Endothelial cell of umbilical vein (primary cell): ENCODE measurements around the gene DENND5B. TPM values are rescaled to one million over a fixed set of nuclear protein-coding genes. Genes with fewer than 3 reads are reported as not detected.
"Not testable (repeated sequence)": the region's sequence is repeated elsewhere in the genome, so short reads cannot be mapped to it uniquely, and the experiment has no call there.

Source experiments
- BruUV-seq: library from RNA; stranded (reverse); fragments of 400-500 nt; replicated peaks from 2 replicates; lab custom pipeline; 2021; lab: Mats Ljungman, UMichigan
- CTCF ChIA-PET: fragments of 300-600, 350-600 bp; sonication (Branson Sonifier 250); formaldehyde crosslinking; loops from one replicate; lab custom pipeline; 2021; ENCODE audit warnings: antibody characterized with exemption, inconsistent platforms; lab: Charles Lee
- POLR2A ChIA-PET: fragments of 300-600, 350-600 bp; sonication (Branson Sonifier 250); formaldehyde crosslinking; loops from one replicate; lab custom pipeline; 2021; ENCODE audit warnings: antibody characterized with exemption, inconsistent platforms; lab: Charles Lee
- DNase-seq: peaks from one replicate; pipeline ENCODE4 v3.0.0-alpha.2; 2011; ENCODE audit warnings: low read depth, low spot score
- FAIRE-seq: peaks from 2 replicates; lab custom pipeline; 2011; peaks lifted over from hg19 to GRCh38; lab: Jason Lieb, UNC
- H2AFZ ChIP-seq: 2 replicates; pipeline ENCODE4 v1.6.0; 2012; ENCODE audit warnings: low read depth, low read length, control low read depth, inconsistent platforms
- H3K27ac ChIP-seq: 2 replicates; pipeline ENCODE4 v1.5.1; 2011; ENCODE audit warnings: low read depth, mild to moderate bottlenecking, control low read depth, low read length, moderate library complexity; ENCODE audit not compliant: insufficient read depth
- H3K27me3 ChIP-seq, 2 experiments: 2 replicates each; pipeline versions ENCODE4 v1.6.0 to v1.6.1; 2011; ENCODE audit warnings: low read length in 2 of 2, mixed read lengths in 1 of 2; ENCODE audit not compliant: control insufficient read depth in 2 of 2, insufficient read depth in 2 of 2
- H3K36me3 ChIP-seq, 2 experiments: 2 replicates in 1 of 2; 3 replicates in 1 of 2; pipeline ENCODE4 v1.5.1; 2011; ENCODE audit warnings: low read length in 2 of 2, mild to moderate bottlenecking in 1 of 2, moderate library complexity in 1 of 2; ENCODE audit not compliant: control insufficient read depth in 2 of 2, insufficient read depth in 2 of 2; ENCODE audit errors: extremely low read depth in 1 of 2
- H3K4me1 ChIP-seq: 3 replicates; pipeline ENCODE4 v1.5.1; 2011; ENCODE audit warnings: mild to moderate bottlenecking, low read length; ENCODE audit not compliant: control insufficient read depth, insufficient read depth; ENCODE audit errors: extremely low read depth
- H3K4me2 ChIP-seq: 2 replicates; pipeline ENCODE4 v1.6.1; 2011; ENCODE audit warnings: low read length, control low read depth, mixed read lengths; ENCODE audit not compliant: insufficient read depth
- H3K4me3 ChIP-seq, 3 experiments: fragments of 200-600 bp in 1 of 3; sonication (generic), shearing (Covaris generic) in 1 of 3; replicated peaks in 1 of 3; 2 replicates each; pipeline ENCODE4 v1.5.1; 2011 to 2016; ENCODE audit warnings: control low read depth in 3 of 3, low read length in 3 of 3, mild to moderate bottlenecking in 2 of 3, inconsistent platforms in 1 of 3, low read depth in 1 of 3, moderate library complexity in 1 of 3; ENCODE audit not compliant: insufficient read depth in 1 of 3
- H3K79me2 ChIP-seq: 2 replicates; pipeline ENCODE4 v1.6.0; 2012; ENCODE audit warnings: low read length, inconsistent platforms; ENCODE audit not compliant: control insufficient read depth, insufficient read depth
- H3K9ac ChIP-seq: replicated peaks from 2 replicates; pipeline ENCODE3; 2011; ENCODE audit warnings: low read length, control low read depth; ENCODE audit not compliant: insufficient read depth; ENCODE audit errors: extremely low read depth
- H3K9me1 ChIP-seq: replicated peaks from 3 replicates; pipeline ENCODE4 v1.6.0; 2011; ENCODE audit warnings: mild to moderate bottlenecking, low read length; ENCODE audit not compliant: control insufficient read depth, insufficient read depth; ENCODE audit errors: extremely low read depth
- H3K9me3 ChIP-seq: replicated peaks from 2 replicates; pipeline ENCODE4 v1.5.1; 2012; ENCODE audit warnings: low read length, inconsistent platforms; ENCODE audit not compliant: control insufficient read depth, insufficient read depth
- H4K20me1 ChIP-seq: replicated peaks from 2 replicates; pipeline ENCODE3; 2011; ENCODE audit warnings: mild to moderate bottlenecking, low read length; ENCODE audit not compliant: control insufficient read depth, insufficient read depth; ENCODE audit errors: extremely low read depth
- EZH2 ChIP-seq: IDR thresholded peaks from 2 replicates; pipeline ENCODE4 v1.6.1; 2012; ENCODE audit warnings: borderline replicate concordance, low read depth, mild to moderate bottlenecking, moderate library complexity, low read length, inconsistent platforms; ENCODE audit not compliant: severe bottlenecking
- FOS ChIP-seq: IDR thresholded peaks from 2 replicates; pipeline ENCODE4 v1.6.1; 2011; ENCODE audit warnings: mild to moderate bottlenecking, low read length, moderate library complexity, borderline replicate concordance; ENCODE audit not compliant: insufficient read depth
- GATA2 ChIP-seq: IDR thresholded peaks from 2 replicates; pipeline ENCODE4 v1.7.0; 2011; ENCODE audit warnings: low read depth, mild to moderate bottlenecking, moderate library complexity, mixed read lengths, low read length; ENCODE audit not compliant: insufficient read length, insufficient read depth
- JUN ChIP-seq: IDR thresholded peaks from 2 replicates; pipeline ENCODE4 v1.6.1; 2011; ENCODE audit warnings: borderline replicate concordance, low read depth; ENCODE audit not compliant: insufficient read length, insufficient read depth
- MAX ChIP-seq: IDR thresholded peaks from 2 replicates; pipeline ENCODE4 v1.6.1; 2011; ENCODE audit not compliant: insufficient read depth, insufficient read length
- MYC ChIP-seq: IDR thresholded peaks from one replicate; pipeline ENCODE4 v1.6.1; 2011; ENCODE audit warnings: mild to moderate bottlenecking, low read depth, low read length
- POLR2A ChIP-seq: IDR thresholded peaks from 2 replicates; pipeline ENCODE4 v1.6.1; 2012; ENCODE audit warnings: low read depth, mild to moderate bottlenecking, control low read depth, low read length
- POLR2AphosphoS5 ChIP-seq: IDR thresholded peaks from 2 replicates; pipeline ENCODE4 v1.6.1; 2012; ENCODE audit warnings: low read depth, mild to moderate bottlenecking, control low read depth, low read length, moderate library complexity; ENCODE audit not compliant: insufficient read depth
- dilution Hi-C: fragments of 300-500 bp; cut with MboI; formaldehyde crosslinking; loops from one replicate; pipeline ENCODE4 v1.15.0; 2019; ENCODE audit warnings: low sequenced_read_pairs; ENCODE audit not compliant: extremely low pct_ligation_motif_present
- intact Hi-C: fragments of 100-400 bp; cut with micrococcal nuclease; formaldehyde crosslinking; loops from one replicate; pipeline ENCODE4 v1.10.0; 2022
- polyA plus RNA-seq, 4 experiments: library from polyadenylated mRNA; depleted of rRNA in 3 of 4; stranded (reverse) in 3 of 4; unstranded in 1 of 4; fragments of >200 nt; gene quantifications; 2 replicates each; pipeline versions ENCODE4 v1.2.1 to v1.2.3, GENCODE V29; 2011 to 2012; ENCODE audit warnings: missing spikeins in 1 of 4
- total RNA-seq: library from RNA; stranded (reverse); gene quantifications from 2 replicates; pipeline ENCODE4 v1.2.3, GENCODE V29; 2021
- TF ChIP-seq, protein P1 (sequence below), 2 donors: IDR thresholded peaks; 1 replicate in 1 of 2; 2 replicates in 1 of 2; pipeline ENCODE4 v1.5.1; 2011; ENCODE audit warnings: low read length in 2 of 2, mild to moderate bottlenecking in 2 of 2, moderate library complexity in 2 of 2, control low read depth in 1 of 2, inconsistent platforms in 1 of 2, low read depth in 1 of 2; ENCODE audit not compliant: insufficient read depth in 1 of 2; ENCODE audit errors: extremely low read depth in 1 of 2

Gene DENND5B
- total and polyA plus RNA-seq, 2 donors (not counting 3 experiments of a cell fraction or from before 2014, with no cell fraction given): 10.3 to 18.3 TPM

- FAIRE-seq (peak; percentile 95), DNase-seq (peak; percentile 87)
- H3K27me3 ChIP-seq, H3K4me1 ChIP-seq, H3K9me1 ChIP-seq, dilution Hi-C loops, H4K20me1 ChIP-seq, H3K79me2 ChIP-seq, BruUV-seq, H3K36me3 ChIP-seq, H3K9ac ChIP-seq, H3K9me3 ChIP-seq, H3K4me3 ChIP-seq, H3K4me2 ChIP-seq, H2AFZ ChIP-seq, H3K27ac ChIP-seq: not testable (repeated sequence)
- TF ChIP-seq, protein P1, sequence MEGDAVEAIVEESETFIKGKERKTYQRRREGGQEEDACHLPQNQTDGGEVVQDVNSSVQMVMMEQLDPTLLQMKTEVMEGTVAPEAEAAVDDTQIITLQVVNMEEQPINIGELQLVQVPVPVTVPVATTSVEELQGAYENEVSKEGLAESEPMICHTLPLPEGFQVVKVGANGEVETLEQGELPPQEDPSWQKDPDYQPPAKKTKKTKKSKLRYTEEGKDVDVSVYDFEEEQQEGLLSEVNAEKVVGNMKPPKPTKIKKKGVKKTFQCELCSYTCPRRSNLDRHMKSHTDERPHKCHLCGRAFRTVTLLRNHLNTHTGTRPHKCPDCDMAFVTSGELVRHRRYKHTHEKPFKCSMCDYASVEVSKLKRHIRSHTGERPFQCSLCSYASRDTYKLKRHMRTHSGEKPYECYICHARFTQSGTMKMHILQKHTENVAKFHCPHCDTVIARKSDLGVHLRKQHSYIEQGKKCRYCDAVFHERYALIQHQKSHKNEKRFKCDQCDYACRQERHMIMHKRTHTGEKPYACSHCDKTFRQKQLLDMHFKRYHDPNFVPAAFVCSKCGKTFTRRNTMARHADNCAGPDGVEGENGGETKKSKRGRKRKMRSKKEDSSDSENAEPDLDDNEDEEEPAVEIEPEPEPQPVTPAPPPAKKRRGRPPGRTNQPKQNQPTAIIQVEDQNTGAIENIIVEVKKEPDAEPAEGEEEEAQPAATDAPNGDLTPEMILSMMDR (IDR thresholded peaks at IDR 0.05; ENCODE audit: extremely low read depth in 1 of 2, insufficient read depth in 1 of 2, low read depth in 1 of 2, low read length in 2 of 2): peak; percentile 87
- TF ChIP-seq FOS: peak; percentile 69
- peak; percentile 50 for TF ChIP-seq JUN
- intact Hi-C loops: loop anchor here (1.0 to 10.0 kb wide), 4 partner anchors 148 to 899 kb away; no protein-coding TSS in a partner anchor
- CTCF ChIA-PET: interaction anchor here (0.5 to 4.4 kb wide), 60 partner anchors 8 to 909 kb away, joined by 3 to 140 read pairs (median 4); partner anchors contain the start of genes DENND5B and ETFBKMT
- POLR2A ChIA-PET: interaction anchor here (0.9 kb wide), 1 partner anchor 233 kb away, joined by 4 read pairs; no protein-coding TSS in a partner anchor
These were observed 187.8 kb downstream of the DENND5B start for GRCh38 chr12:31403099-31403607.

DNA sequence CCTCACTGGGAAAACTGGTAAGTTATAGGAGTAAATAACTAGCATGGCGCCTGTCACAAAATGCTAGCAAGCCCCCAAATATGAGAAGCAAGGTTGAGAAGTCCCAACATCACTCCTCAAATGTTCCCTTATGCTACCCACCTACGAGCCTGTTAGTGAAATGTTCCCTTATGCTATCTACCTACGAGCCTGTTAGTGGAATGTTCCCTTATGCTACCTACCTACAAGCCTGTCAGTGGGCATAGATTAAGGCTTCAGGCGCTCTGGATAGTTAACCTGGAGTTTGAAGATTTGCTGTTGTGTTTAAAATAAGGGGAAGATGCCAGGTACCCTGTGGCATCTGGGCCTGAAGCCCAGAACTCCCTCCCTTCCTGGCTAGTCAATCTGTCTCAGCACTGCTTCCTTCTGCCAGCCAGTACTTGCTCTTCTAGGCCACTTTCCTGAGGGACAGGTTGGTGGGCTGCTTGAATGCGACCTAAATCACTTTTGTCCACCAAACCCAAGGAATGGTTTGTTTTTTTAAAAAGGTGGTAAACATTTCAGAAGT lies 197.9 kb downstream of the DENND5B start:
- TF ChIP-seq EZH2: no peak
- no peak for TF ChIP-seq FOS
- TF ChIP-seq POLR2AphosphoS5: no peak
- no peak for TF ChIP-seq MYC
- no peak for TF ChIP-seq POLR2A
- TF ChIP-seq MAX: no peak
- no peak for TF ChIP-seq GATA2
- TF ChIP-seq JUN: no peak
- TF ChIP-seq, protein P1 (IDR thresholded peaks at IDR 0.05; ENCODE audit: extremely low read depth in 1 of 2, insufficient read depth in 1 of 2, low read depth in 1 of 2, low read length in 2 of 2): no peak
- Histone ChIP-seq H3K36me3 (peaks cover 0 to 2% of the 10 kb centered on the region in 2 experiments), H3K9me3 (no peaks in the 10 kb centered on the region), H3K9me1 (no peaks in the 10 kb centered on the region), H3K9ac (no peak overlapping the region), H3K4me1 (no peaks in the 10 kb centered on the region), H2AFZ (no peak overlapping the region), H3K27ac (no peak overlapping the region), H3K27me3 (no peaks in the 10 kb centered on the region), H3K79me2 (no peaks in the 10 kb centered on the region), H4K20me1 (no peaks in the 10 kb centered on the region), H3K4me2 (no peak overlapping the region), H3K4me3 (no peak overlapping the region)
- CTCF ChIA-PET: no interaction called here
- FAIRE-seq (no peak), DNase-seq (no peak)
- intact Hi-C loops (no loop called here), dilution Hi-C loops (no loop called here)
- POLR2A ChIA-PET: no interaction called here
- no TSS peak for BruUV-seq
